Measurements from ENCODE around the gene UBE2E1. TPM values are rescaled to one million over a fixed set of nuclear protein-coding genes. Genes with fewer than 3 reads are reported as not detected.

Gene UBE2E1
- total RNA-seq, 2 donors from 2014 or later = 61.4 to 86.9 TPM

GRCh38 chr3:23928524-23928923 lies 122.8 kb downstream of the UBE2E1 start:
- H3K9me3 Mint-ChIP-seq = no peaks in the 10 kb centered on the region
- H3K27me3 Mint-ChIP-seq = no peaks in the 10 kb centered on the region
- H3K4me3 Mint-ChIP-seq = no peak overlapping the region
- no peak for ATAC-seq (replicated peaks)
- H3K4me1 Mint-ChIP-seq = no peaks in the 10 kb centered on the region
- H3K27ac Mint-ChIP-seq = no peak overlapping the region
- no peaks in the 10 kb centered on the region for H3K36me3 Mint-ChIP-seq (ENCODE audit: low read depth)

- Mint-ChIP-seq H3K4me3 (no peak overlapping the region), H3K9me3 (no peaks in the 10 kb centered on the region), H3K27me3 (no peaks in the 10 kb centered on the region), H3K27ac (no peak overlapping the region), H3K36me3 (ENCODE audit: low read depth) (no peaks in the 10 kb centered on the region), H3K4me1 (no peaks in the 10 kb centered on the region)
- ATAC-seq (replicated peaks) = no peak
These were observed 125.8 kb downstream of the UBE2E1 start for GRCh38 chr3:23931597-23931996.

GRCh38 chr3:23932571-23932970 lies 126.8 kb downstream of the UBE2E1 start:
- Mint-ChIP-seq H3K9me3 (no peaks in the 10 kb centered on the region), H3K4me1 (no peaks in the 10 kb centered on the region), H3K27me3 (no peaks in the 10 kb centered on the region), H3K36me3 (ENCODE audit: low read depth) (no peaks in the 10 kb centered on the region), H3K4me3 (no peak overlapping the region), H3K27ac (no peak overlapping the region)
- ATAC-seq (replicated peaks) = no peak

GRCh38 chr3:23934253-23934652 lies 128.5 kb downstream of the UBE2E1 start:
- H3K4me1 Mint-ChIP-seq = no peaks in the 10 kb centered on the region
- H3K4me3 Mint-ChIP-seq = no peak overlapping the region
- no peak for ATAC-seq (replicated peaks)
- no peaks in the 10 kb centered on the region for H3K36me3 Mint-ChIP-seq (ENCODE audit: low read depth)
- no peaks in the 10 kb centered on the region for H3K27me3 Mint-ChIP-seq
- H3K27ac Mint-ChIP-seq = no peak overlapping the region
- H3K9me3 Mint-ChIP-seq = no peaks in the 10 kb centered on the region

- no peaks in the 10 kb centered on the region for H3K36me3 Mint-ChIP-seq (ENCODE audit: low read depth)
- H3K9me3 Mint-ChIP-seq = no peaks in the 10 kb centered on the region
- H3K4me1 Mint-ChIP-seq = no peaks in the 10 kb centered on the region
- no peak overlapping the region for H3K4me3 Mint-ChIP-seq
- H3K27me3 Mint-ChIP-seq = no peaks in the 10 kb centered on the region
- no peak overlapping the region for H3K27ac Mint-ChIP-seq
- no peak for ATAC-seq (replicated peaks)
These were observed 131.5 kb downstream of the UBE2E1 start for GRCh38 chr3:23937296-23937695.

GRCh38 chr3:23938688-23939087 lies 132.9 kb downstream of the UBE2E1 start:
- H3K4me3 Mint-ChIP-seq = no peak overlapping the region
- no peak overlapping the region for H3K27ac Mint-ChIP-seq
- no peak for ATAC-seq (replicated peaks)

GRCh38 chr3:23940775-23941174 lies 135.0 kb downstream of the UBE2E1 start:
- H3K36me3 Mint-ChIP-seq (ENCODE audit: low read depth) = peaks cover 8% of the 10 kb centered on the region
- H3K4me3 Mint-ChIP-seq = no peak overlapping the region
- no peak overlapping the region for H3K27ac Mint-ChIP-seq
- no peaks in the 10 kb centered on the region for H3K9me3 Mint-ChIP-seq
- peaks cover 5% of the 10 kb centered on the region for H3K4me1 Mint-ChIP-seq
- no peaks in the 10 kb centered on the region for H3K27me3 Mint-ChIP-seq
- no peak for ATAC-seq (replicated peaks)

More at GRCh38 chr3:23938688-23939087, 132.9 kb downstream of the UBE2E1 start:
- Mint-ChIP-seq H3K4me1 (no peaks in the 10 kb centered on the region), H3K9me3 (no peaks in the 10 kb centered on the region), H3K27me3 (no peaks in the 10 kb centered on the region), H3K36me3 (ENCODE audit: low read depth) (no peaks in the 10 kb centered on the region)

Other genes starting within 250 kb of the UBE2E1 start
- gene NKIRAS1, start 111.0 kb downstream of the UBE2E1 start, total RNA-seq = 1 to 10 TPM; 5.1 to 6.2 TPM
- gene RPL15, start 111.2 kb downstream of the UBE2E1 start, total RNA-seq = 1,000 to 10,000 TPM; 2,157 to 2,530 TPM
- 10 to 100 TPM; 10.6 to 15.9 TPM for gene NR1D2, start 139.3 kb downstream of the UBE2E1 start, total RNA-seq

Measured in activated T-helper 17 cell treated with anti-CD3 and anti-CD28 coated beads, Interleukin-2, amount 50 U/mL, for 72 hours (primary cell).